Activated CD4-positive, alpha-beta T cell treated with anti-CD3 and anti-CD28 coated beads for 4 hours (primary cell): ENCODE results near the gene RETN.

Source experiments
- DNase-seq, 2 donors: peaks; one replicate each; pipeline ENCODE4 v3.0.0-alpha.2; 2020

The RETN gene

GRCh38 chr19:7685546-7686445 is 16.9 kb downstream of the RETN start:
- no peak for DNase-seq

GRCh38 chr19:7687177-7687576 is 18.3 kb downstream of the RETN start:
- no peak for DNase-seq

- DNase-seq: no peak
These were observed 20.3 kb downstream of the RETN start for GRCh38 chr19:7689165-7689564.

GRCh38 chr19:7690779-7691258 is 22.0 kb downstream of the RETN start:
- DNase-seq: no peak

GRCh38 chr19:7691497-7691896 is 22.6 kb downstream of the RETN start:
- no peak for DNase-seq

GRCh38 chr19:7692417-7693088 is 23.7 kb downstream of the RETN start:
- DNase-seq: no peak

GRCh38 chr19:7694499-7694898 is 25.6 kb downstream of the RETN start:
- no peak for DNase-seq

- no peak for DNase-seq
These were observed 29.0 kb downstream of the RETN start for GRCh38 chr19:7697721-7698287.

GRCh38 chr19:7698583-7698982 is 29.7 kb downstream of the RETN start:
- DNase-seq: no peak

- no peak for DNase-seq
These were observed 30.2 kb downstream of the RETN start for GRCh38 chr19:7699003-7699402.

GRCh38 chr19:7699417-7700401 is 30.9 kb downstream of the RETN start:
- DNase-seq: peak in 1 of 2 donors; percentile 26

GRCh38 chr19:7701049-7701653 is 32.3 kb downstream of the RETN start:
- DNase-seq: no peak

GRCh38 chr19:7701654-7702457 is 33.0 kb downstream of the RETN start, which contains the start of gene FCER2:
Gene FCER2, minus strand, starts transcription at chr19:7702131. Its CDS starts 2,371 bp downstream, at chr19:7699760.
- no peak for DNase-seq

GRCh38 chr19:7703332-7703731 is 34.5 kb downstream of the RETN start:
- DNase-seq: no peak

GRCh38 chr19:7704280-7705060 is 35.6 kb downstream of the RETN start:
- DNase-seq: no peak

GRCh38 chr19:7705387-7706187 is 36.7 kb downstream of the RETN start:
- peak; percentile 69 to 75 for DNase-seq

- DNase-seq: no peak
These were observed 37.5 kb downstream of the RETN start for GRCh38 chr19:7706188-7706954.

- DNase-seq: no peak
These were observed 38.2 kb downstream of the RETN start for GRCh38 chr19:7706955-7707456.
